H9 (cell line): Measurements from ENCODE around the gene CRYGA. TPM values are rescaled to one million over a fixed set of nuclear protein-coding genes. Genes with fewer than 3 reads are reported as not detected.

Experiments
- DNase-seq: peaks from one replicate; pipeline ENCODE4 v3.0.0-alpha.2; 2017
- H2AFZ ChIP-seq: one replicate; pipeline ENCODE4 v1.6.1; 2013; ENCODE audit warnings: mild to moderate bottlenecking, low read length, control low read depth, moderate library complexity
- H2AK5ac ChIP-seq: 2 replicates; pipeline ENCODE4 v1.6.1; 2013; ENCODE audit warnings: low read length, control low read depth, mixed read lengths; ENCODE audit not compliant: insufficient read length
- H2BK120ac ChIP-seq: one replicate; pipeline ENCODE4 v1.6.1; 2013; ENCODE audit warnings: low read depth, mild to moderate bottlenecking, low read length, control low read depth, inconsistent platforms; ENCODE audit not compliant: poor library complexity, severe bottlenecking
- H2BK12ac ChIP-seq: 2 replicates; pipeline ENCODE4 v1.6.1; 2013; ENCODE audit warnings: low read length, control low read depth, mixed read lengths, low read depth; ENCODE audit not compliant: insufficient read length
- H2BK15ac ChIP-seq: 2 replicates; pipeline ENCODE4 v1.6.1; 2013; ENCODE audit warnings: low read depth, low read length, control low read depth
- H2BK20ac ChIP-seq: one replicate; pipeline ENCODE4 v1.6.1; 2013; ENCODE audit warnings: low read depth, mild to moderate bottlenecking, low read length, control low read depth, inconsistent platforms; ENCODE audit not compliant: poor library complexity, severe bottlenecking
- H2BK5ac ChIP-seq: 2 replicates; pipeline ENCODE4 v1.6.1; 2013; ENCODE audit warnings: low read length, control low read depth, mixed read lengths; ENCODE audit not compliant: insufficient read length
- H3K14ac ChIP-seq: 2 replicates; pipeline ENCODE4 v1.6.1; 2013; ENCODE audit warnings: low read length, control low read depth; ENCODE audit not compliant: insufficient read depth
- H3K18ac ChIP-seq: 2 replicates; pipeline ENCODE4 v1.6.1; 2013; ENCODE audit warnings: low read depth, mild to moderate bottlenecking, mixed read lengths, low read length, control low read depth; ENCODE audit not compliant: insufficient read length
- H3K23ac ChIP-seq: 2 replicates; pipeline ENCODE4 v1.6.1; 2013; ENCODE audit warnings: low read length, control low read depth, mixed read lengths, low read depth; ENCODE audit not compliant: insufficient read length
- H3K23me2 ChIP-seq: 2 replicates; pipeline ENCODE4 v1.6.1; 2013; ENCODE audit warnings: low read depth, mild to moderate bottlenecking, mixed read lengths, low read length, control low read depth; ENCODE audit not compliant: insufficient read length, poor library complexity, severe bottlenecking
- H3K27ac ChIP-seq: 2 replicates; pipeline ENCODE4 v1.5.1; 2013; ENCODE audit warnings: low read length, control low read depth, mixed read lengths, low read depth; ENCODE audit not compliant: insufficient read length
- H3K27me3 ChIP-seq: 2 replicates; pipeline ENCODE4 v1.6.1; 2013; ENCODE audit warnings: low read length, control low read depth, inconsistent platforms; ENCODE audit not compliant: insufficient read depth
- H3K4ac ChIP-seq: 2 replicates; pipeline ENCODE4 v1.6.1; 2013; ENCODE audit warnings: low read depth, mild to moderate bottlenecking, control low read depth, inconsistent platforms, low read length, moderate library complexity
- H3K4me1 ChIP-seq: 2 replicates; pipeline ENCODE4 v1.6.1; 2013; ENCODE audit warnings: low read length, control low read depth, inconsistent platforms; ENCODE audit not compliant: insufficient read depth
- H3K4me2 ChIP-seq: 2 replicates; pipeline ENCODE4 v1.6.1; 2013; ENCODE audit warnings: low read length, control low read depth, mixed read lengths; ENCODE audit not compliant: insufficient read length, insufficient read depth
- H3K56ac ChIP-seq: 2 replicates; pipeline ENCODE4 v1.6.1; 2013; ENCODE audit warnings: low read depth, mild to moderate bottlenecking, mixed read lengths, low read length, control low read depth; ENCODE audit not compliant: insufficient read length
- H3K79me1 ChIP-seq: 2 replicates; pipeline ENCODE4 v1.6.1; 2013; ENCODE audit warnings: low read depth, mild to moderate bottlenecking, moderate library complexity, low read length, control low read depth, inconsistent platforms; ENCODE audit not compliant: insufficient read depth, poor library complexity, severe bottlenecking
- H3K79me2 ChIP-seq: 2 replicates; pipeline ENCODE4 v1.6.1; 2013; ENCODE audit warnings: low read length, control low read depth, inconsistent platforms; ENCODE audit not compliant: insufficient read depth
- H3K9ac ChIP-seq: 2 replicates; pipeline ENCODE4 v1.6.1; 2013; ENCODE audit warnings: low read length, control low read depth, mixed read lengths; ENCODE audit not compliant: insufficient read length; ENCODE audit errors: extremely low read depth
- H3K9me3 ChIP-seq: one replicate; pipeline ENCODE4 v1.6.1; 2013; ENCODE audit warnings: low read depth, low read length, inconsistent platforms; ENCODE audit not compliant: control insufficient read depth
- H3T11ph ChIP-seq: one replicate; pipeline ENCODE4 v1.6.1; 2013; ENCODE audit warnings: mild to moderate bottlenecking, low read length, control low read depth, inconsistent platforms
- H4K20me1 ChIP-seq: one replicate; pipeline ENCODE4 v1.6.1; 2013; ENCODE audit not compliant: control insufficient read depth, insufficient read length, insufficient read depth
- H4K5ac ChIP-seq: 2 replicates; pipeline ENCODE4 v1.6.1; 2013; ENCODE audit warnings: low read depth, mild to moderate bottlenecking, mixed read lengths, low read length, control low read depth; ENCODE audit not compliant: insufficient read length
- H4K8ac ChIP-seq: replicated peaks from 2 replicates; pipeline ENCODE4 v1.6.1; 2013; ENCODE audit warnings: low read length, control low read depth, mixed read lengths, low read depth; ENCODE audit not compliant: insufficient read length
- H4K91ac ChIP-seq: 2 replicates; pipeline ENCODE4 v1.6.1; 2013; ENCODE audit warnings: low read depth, mild to moderate bottlenecking, moderate library complexity, mixed read lengths, low read length, control low read depth; ENCODE audit not compliant: insufficient read length
- H3K27ac Mint-ChIP-seq, 3 experiments: 2 replicates in 2 of 3; 3 replicates in 1 of 3; pipeline ENCODE4 v1.8.0; 2020 to 2021; ENCODE audit warnings: mixed read lengths in 3 of 3, mild to moderate bottlenecking in 1 of 3, moderate library complexity in 1 of 3
- H3K27me3 Mint-ChIP-seq: 2 replicates; pipeline ENCODE4 v1.8.0; 2021; ENCODE audit warnings: low read depth, mild to moderate bottlenecking, moderate library complexity, mixed read lengths
- H3K36me3 Mint-ChIP-seq, 3 experiments: 2 replicates in 2 of 3; 3 replicates in 1 of 3; pipeline ENCODE4 v1.8.0; 2020 to 2021; ENCODE audit warnings: low read depth in 3 of 3, mixed read lengths in 3 of 3; ENCODE audit not compliant: insufficient read depth in 1 of 3
- H3K4me1 Mint-ChIP-seq, 2 experiments: 2 replicates each; pipeline ENCODE4 v1.8.0; 2020; ENCODE audit warnings: mixed read lengths in 2 of 2
- H3K4me3 Mint-ChIP-seq, 2 experiments: 2 replicates in 1 of 2; 3 replicates in 1 of 2; pipeline ENCODE4 v1.8.0; 2020 to 2021; ENCODE audit warnings: mild to moderate bottlenecking in 2 of 2, mixed read lengths in 2 of 2, moderate library complexity in 1 of 2
- H3K9me3 Mint-ChIP-seq, 2 experiments: 2 replicates in 1 of 2; 3 replicates in 1 of 2; pipeline ENCODE4 v1.8.0; 2020; ENCODE audit warnings: mild to moderate bottlenecking in 2 of 2, mixed read lengths in 2 of 2, moderate library complexity in 1 of 2
- CTCF ChIP-seq: fragments of 200-600 bp; sonication (generic); conservative IDR thresholded peaks from 3 replicates; pipeline ENCODE4 v1.8.0; 2021; ENCODE audit warnings: antibody characterized with exemption, mild to moderate bottlenecking
- WGBS: extraction: QIAGEN DNeasy Blood & Tissue Kit; methylation state at CpG from one replicate; pipeline ENCODE4 v1.1.7; 2013; ENCODE audit warnings: missing lambda C conversion rate, low lambda C conversion rate, mixed read lengths; ENCODE audit not compliant: insufficient read length; ENCODE audit errors: extremely low coverage; 5-methylcytosine and 5-hydroxymethylcytosine counted together
- total RNA-seq: library from RNA; stranded (reverse); gene quantifications from 2 replicates; pipeline ENCODE4 v1.2.1, GENCODE V29; 2021

The CRYGA gene
- total RNA-seq, 1 experiment from 2014 or later: not detected

GRCh38 chr2:208175840-208176153, 12.4 kb upstream of the CRYGA start:
- no peak overlapping the region for H3K4me3 Mint-ChIP-seq
- H3K9me3 ChIP-seq: no peaks in the 10 kb centered on the region
- no peak for DNase-seq
- no peak overlapping the region for H2AFZ ChIP-seq
- no peak overlapping the region for H2AK5ac ChIP-seq
- H3K27me3 ChIP-seq: no peaks in the 10 kb centered on the region
- no peaks in the 10 kb centered on the region for H3K4me1 ChIP-seq
- no peak for TF ChIP-seq CTCF
- H3K79me1 ChIP-seq: no peaks in the 10 kb centered on the region
- WGBS: no CpG with 5 or more reads among the region's 6 CpGs
- no peak overlapping the region for H3K18ac ChIP-seq
- no peak overlapping the region for H2BK5ac ChIP-seq
- H2BK12ac ChIP-seq: no peak overlapping the region
- H2BK20ac ChIP-seq: no peak overlapping the region
- H3K27ac ChIP-seq: no peak overlapping the region
- H3K56ac ChIP-seq: no peak overlapping the region
- no peaks in the 10 kb centered on the region for H3K36me3 Mint-ChIP-seq
- H3K79me2 ChIP-seq: no peaks in the 10 kb centered on the region
- no peak overlapping the region for H3K14ac ChIP-seq
- H3K4me1 Mint-ChIP-seq: peaks cover 2 to 18% of the 10 kb centered on the region in 2 experiments; a peak in 3 of 4 replicates
- H3K4me2 ChIP-seq: no peak overlapping the region
- no peak overlapping the region for H2BK15ac ChIP-seq
- H3K27ac Mint-ChIP-seq: no peak overlapping the region
- no peaks in the 10 kb centered on the region; the same call in 1 of the 2 replicates for H3K27me3 Mint-ChIP-seq
- no peak overlapping the region for H4K5ac ChIP-seq
- no peaks in the 10 kb centered on the region for H3K23me2 ChIP-seq
- no peak overlapping the region for H4K91ac ChIP-seq
- no peak overlapping the region for H3K9ac ChIP-seq
- H3K23ac ChIP-seq: no peak overlapping the region
- no peak overlapping the region for H2BK120ac ChIP-seq
- H4K8ac ChIP-seq: no peak overlapping the region
- no peaks in the 10 kb centered on the region for H3K9me3 Mint-ChIP-seq
- no peaks in the 10 kb centered on the region for H4K20me1 ChIP-seq
- H3T11ph ChIP-seq: no peak overlapping the region
- H3K4ac ChIP-seq: no peak overlapping the region
